Measurements from ENCODE around the gene CYTH4. TPM values are rescaled to one million over a fixed set of nuclear protein-coding genes. Genes with fewer than 3 reads are reported as not detected.

CYTH4 gene
- total RNA-seq, 4 donors from 2014 or later = 17.4 to 83.5 (median 34.4) TPM

- DNase-seq (ENCODE audit: low spot score) = no peak
- TF ChIP-seq CTCF (IDR thresholded peaks at IDR 0.05) = no peak
- ATAC-seq (ENCODE audit: low FRiP score) = no peak
Observed at GRCh38 chr22:37363261-37363992, 81.1 kb downstream of the CYTH4 start.

Other genes with a start within 250 kb of the CYTH4 start
- 10 to 100 TPM in 1 of 4 donors, 1 to 10 TPM in 3; 6.2 to 17.3 (median 8.3) TPM for gene KCTD17, start 230.8 kb upstream of the CYTH4 start, total RNA-seq
- gene TMPRSS6, start 172.8 kb upstream of the CYTH4 start, total RNA-seq = not detected
- 1 to 10 TPM in 3 of 4 donors, under 1 TPM in 1; 0.95 to 4.4 (median 1.5) TPM for gene IL2RB, start 132.6 kb upstream of the CYTH4 start, total RNA-seq
- gene C1QTNF6, start 94.3 kb upstream of the CYTH4 start, total RNA-seq = 1 to 10 TPM; 1.0 to 2.8 (median 1.4) TPM
- gene SSTR3, start 70.0 kb upstream of the CYTH4 start, total RNA-seq = under 1 TPM in 2 of 4 donors, not detected in 2; 0.12 to 0.28 TPM
- 10 to 100 TPM; 11.0 to 51.6 (median 20.0) TPM for gene RAC2, start 38.2 kb upstream of the CYTH4 start, total RNA-seq
- under 1 TPM in 1 of 4 donors, not detected in 3; 0.32 TPM for gene ELFN2, start 145.0 kb downstream of the CYTH4 start, total RNA-seq
- 10 to 100 TPM; 16.0 to 64.2 (median 35.7) TPM for gene MFNG, start 203.9 kb downstream of the CYTH4 start, total RNA-seq
- 10 to 100 TPM in 1 of 4 donors, 1 to 10 TPM in 3; 2.5 to 18.8 (median 4.8) TPM for gene CARD10, start 236.9 kb downstream of the CYTH4 start, total RNA-seq